ENCODE data around the gene HPS4. TPM values are rescaled to one million over a fixed set of nuclear protein-coding genes. Genes with fewer than 3 reads are reported as not detected.

Gene HPS4
- total RNA-seq, 1 donor from 2014 or later, result 46.1 TPM

Other genes starting within 250 kb of the HPS4 start
- 1.1 and 2.4 TPM in 2 replicates for gene ASPHD2, start 54.5 kb downstream of the HPS4 start, total RNA-seq (ENCODE audit: low replicate concordance)
- 26.9 and 27.7 TPM in 2 replicates for gene SRRD, start 94 bp upstream of the HPS4 start, total RNA-seq (ENCODE audit: low replicate concordance)
- 32.7 and 40.3 TPM in 2 replicates for gene TFIP11, start 28.7 kb upstream of the HPS4 start, total RNA-seq (ENCODE audit: low replicate concordance)
- gene TPST2, start 106.3 kb upstream of the HPS4 start, total RNA-seq (ENCODE audit: low replicate concordance), result 15.7 and 24.3 TPM in 2 replicates
- 4.6 TPM in 1 of 2 replicates, not detected in the other for gene CRYBB1, start 134.2 kb upstream of the HPS4 start, total RNA-seq (ENCODE audit: low replicate concordance)
- 1.0 TPM in 1 of 2 replicates, not detected in the other for gene CRYBA4, start 138.2 kb upstream of the HPS4 start, total RNA-seq (ENCODE audit: low replicate concordance)
- gene MIAT, start 173.8 kb upstream of the HPS4 start, total RNA-seq (ENCODE audit: low replicate concordance), result 5.9 and 12.2 TPM in 2 replicates

All from type B pancreatic cell (in vitro differentiated cells).